Panc1 (cell line): Measurements from ENCODE around the gene POU2AF1.

Experiments
- CTCF ChIP-seq: fragments of 450-650 bp; IDR thresholded peaks from 2 replicates; pipeline ENCODE4 v1.5.1; 2017; ENCODE audit warnings: mild to moderate bottlenecking
- POLR2AphosphoS5 ChIP-seq: IDR thresholded peaks from 2 replicates; pipeline ENCODE4 v1.6.1; 2012; ENCODE audit warnings: mild to moderate bottlenecking, low read depth, low read length, moderate library complexity

- no peak for TF ChIP-seq CTCF
- no peak for TF ChIP-seq POLR2AphosphoS5
Observed at GRCh38 chr11:111413849-111414248, 34.8 kb upstream of the POU2AF1 start.
